Activated naive CD8-positive, alpha-beta T cell treated with anti-CD3 and anti-CD28 coated beads, Interleukin-2, amount 10 ng/mL, durations not matched to agents 7 days and 5 days (primary cell): ENCODE measurements around the gene DDR2. TPM values are rescaled to one million over a fixed set of nuclear protein-coding genes. Genes with fewer than 3 reads are reported as not detected.

Source experiments
- ATAC-seq: fragments of 150-1000 bp; cut with Tn5 transposase; one replicate; pipeline ENCODE4 v1.10.0; 2021; ENCODE audit warnings: low read depth, moderate library complexity
- POLR2A ChIA-PET: fragments of 350-600 bp; sonication (Branson Sonifier 250); formaldehyde crosslinking; loops from one replicate; lab custom pipeline; 2021; ENCODE audit warnings: antibody characterized with exemption; lab: Charles Lee
- DNase-seq: peaks from one replicate; pipeline ENCODE4 v3.0.0; 2021
- H3K27ac Mint-ChIP-seq: one replicate; pipeline ENCODE4 v1.8.0; 2022; ENCODE audit warnings: mild to moderate bottlenecking, mixed read lengths
- H3K27me3 Mint-ChIP-seq: one replicate; pipeline ENCODE4 v1.8.0; 2022; ENCODE audit warnings: mild to moderate bottlenecking, moderate library complexity, mixed read lengths
- H3K36me3 Mint-ChIP-seq: one replicate; pipeline ENCODE4 v1.8.0; 2021; ENCODE audit warnings: mild to moderate bottlenecking, mixed read lengths
- H3K4me1 Mint-ChIP-seq: one replicate; pipeline ENCODE4 v1.8.0; 2021; ENCODE audit warnings: mixed read lengths
- H3K4me3 Mint-ChIP-seq: one replicate; pipeline ENCODE4 v1.8.0; 2022; ENCODE audit warnings: mild to moderate bottlenecking, moderate library complexity, mixed read lengths
- H3K9me3 Mint-ChIP-seq: one replicate; pipeline ENCODE4 v1.8.0; 2021; ENCODE audit warnings: mixed read lengths
- total RNA-seq, 2 experiments: library from RNA; stranded (reverse); gene quantifications; one replicate each; pipeline ENCODE4 v1.2.3, GENCODE V29; 2021

The DDR2 gene
- total RNA-seq, 2 experiments from 2014 or later: 0.14 to 0.34 TPM

DNA sequence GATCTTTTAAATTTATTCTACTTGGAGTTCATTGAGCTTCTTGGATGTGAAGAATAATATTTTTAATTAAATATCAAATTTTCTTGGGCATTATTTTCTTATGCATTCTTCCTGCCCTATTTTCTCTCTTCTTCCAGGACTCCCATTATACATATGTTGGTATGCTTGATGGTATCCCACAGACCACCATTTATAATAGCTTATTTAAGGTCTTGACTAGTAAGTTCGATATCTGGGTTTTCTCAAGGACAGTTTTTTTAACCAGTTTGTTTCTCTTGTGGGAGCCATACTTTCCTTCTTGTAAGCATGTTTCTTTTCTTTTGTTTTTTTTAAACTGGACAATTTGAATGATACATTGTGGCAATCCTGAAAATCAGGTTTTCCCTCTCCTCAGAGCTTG is 15.4 kb upstream of the DDR2 start:
- no peak overlapping the region for H3K27ac Mint-ChIP-seq
- H3K4me1 Mint-ChIP-seq: no peaks in the 10 kb centered on the region
- H3K9me3 Mint-ChIP-seq: peaks cover 5% of the 10 kb centered on the region
- POLR2A ChIA-PET: no interaction called here
- no peak overlapping the region for H3K4me3 Mint-ChIP-seq
- DNase-seq: no peak
- H3K27me3 Mint-ChIP-seq: peaks cover 4% of the 10 kb centered on the region
- no peak for ATAC-seq
- no peaks in the 10 kb centered on the region for H3K36me3 Mint-ChIP-seq

GRCh38 chr1:162617513-162617912 is 14.8 kb upstream of the DDR2 start:
- Mint-ChIP-seq H3K27ac (no peak overlapping the region), H3K27me3 (peaks cover 4% of the 10 kb centered on the region), H3K9me3 (peaks cover 5% of the 10 kb centered on the region), H3K4me1 (no peaks in the 10 kb centered on the region), H3K4me3 (no peak overlapping the region), H3K36me3 (no peaks in the 10 kb centered on the region)
- ATAC-seq (no peak), DNase-seq (no peak)
- POLR2A ChIA-PET: no interaction called here

- Mint-ChIP-seq H3K9me3 (peaks cover 5% of the 10 kb centered on the region), H3K36me3 (no peaks in the 10 kb centered on the region), H3K27me3 (peaks cover 4% of the 10 kb centered on the region), H3K4me1 (no peaks in the 10 kb centered on the region), H3K4me3 (no peak overlapping the region), H3K27ac (no peak overlapping the region)
- DNase-seq (no peak), ATAC-seq (no peak)
- POLR2A ChIA-PET: no interaction called here
Observed at GRCh38 chr1:162619076-162619475, 13.2 kb upstream of the DDR2 start.

DNA sequence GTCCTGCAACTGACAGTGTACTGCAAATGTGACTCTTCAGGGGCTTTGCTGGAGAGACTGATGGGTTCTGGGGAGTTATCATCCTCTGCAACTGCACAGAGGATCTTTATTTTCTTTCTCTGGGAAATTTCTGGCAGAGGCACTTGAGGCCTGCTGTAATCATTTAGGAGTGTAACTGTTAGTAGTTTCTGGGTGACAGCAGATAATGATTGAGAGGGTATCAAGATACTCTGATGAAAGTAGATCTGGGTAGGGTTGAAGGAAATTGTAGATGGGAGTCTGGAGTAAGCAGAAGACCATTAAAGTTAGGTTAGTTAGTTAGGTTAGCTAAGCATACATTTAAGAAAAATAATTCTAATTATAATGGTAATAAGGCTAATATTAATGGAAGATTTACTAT is 11.0 kb upstream of the DDR2 start:
- no peaks in the 10 kb centered on the region for H3K36me3 Mint-ChIP-seq
- H3K27me3 Mint-ChIP-seq: peaks cover 4% of the 10 kb centered on the region
- DNase-seq (no peak), ATAC-seq (no peak)
- peaks cover 5% of the 10 kb centered on the region for H3K9me3 Mint-ChIP-seq
- H3K4me3 Mint-ChIP-seq: no peak overlapping the region
- no peak overlapping the region for H3K27ac Mint-ChIP-seq
- POLR2A ChIA-PET: no interaction called here
- no peaks in the 10 kb centered on the region for H3K4me1 Mint-ChIP-seq

DNA sequence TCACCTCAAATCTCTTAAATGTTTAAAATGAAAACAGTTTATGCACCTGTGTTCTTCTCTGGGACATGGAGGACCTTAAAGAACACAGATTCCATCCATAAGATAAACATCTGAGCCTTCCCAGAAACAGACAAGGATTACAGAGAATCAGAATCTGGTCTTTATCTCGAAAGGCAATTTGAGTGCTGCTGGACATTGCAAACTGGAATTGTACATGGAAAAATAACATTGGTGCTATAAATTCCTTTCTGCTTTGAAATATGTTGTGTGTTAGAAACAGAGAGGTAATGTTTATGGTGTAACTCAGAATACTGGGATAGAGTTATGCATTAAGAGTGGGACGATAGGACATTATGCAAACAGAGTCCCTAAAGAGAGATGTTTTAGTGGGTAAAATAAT is 6.6 kb upstream of the DDR2 start:
- H3K4me3 Mint-ChIP-seq: no peak overlapping the region
- no peaks in the 10 kb centered on the region for H3K36me3 Mint-ChIP-seq
- H3K27ac Mint-ChIP-seq: no peak overlapping the region
- DNase-seq (no peak), ATAC-seq (no peak)
- H3K4me1 Mint-ChIP-seq: no peaks in the 10 kb centered on the region
- POLR2A ChIA-PET: no interaction called here
- no peaks in the 10 kb centered on the region for H3K27me3 Mint-ChIP-seq
- H3K9me3 Mint-ChIP-seq: no peaks in the 10 kb centered on the region

DNA sequence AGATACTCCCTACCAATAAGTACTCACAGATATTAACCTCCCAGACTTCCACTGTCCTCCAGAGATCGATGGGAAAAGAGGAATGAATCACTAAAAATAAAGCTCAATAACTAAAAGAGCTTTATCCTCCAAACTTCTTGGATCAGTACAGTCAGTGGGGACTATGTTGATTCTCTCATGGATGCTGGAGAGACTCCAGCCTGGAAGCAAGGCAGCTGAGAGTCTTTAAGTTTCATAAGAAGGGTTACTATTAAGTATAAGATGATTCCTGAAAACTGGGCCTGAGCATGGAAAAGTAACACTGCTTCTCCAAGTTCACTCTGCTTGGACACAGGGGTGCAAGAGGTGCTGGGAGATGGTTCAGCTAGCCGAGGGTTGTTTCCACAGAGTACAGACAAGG is 6.2 kb upstream of the DDR2 start:
- Mint-ChIP-seq H3K9me3 (no peaks in the 10 kb centered on the region), H3K27ac (no peak overlapping the region), H3K36me3 (no peaks in the 10 kb centered on the region), H3K27me3 (no peaks in the 10 kb centered on the region), H3K4me3 (no peak overlapping the region), H3K4me1 (no peaks in the 10 kb centered on the region)
- ATAC-seq (no peak), DNase-seq (no peak)
- POLR2A ChIA-PET: no interaction called here

DNA sequence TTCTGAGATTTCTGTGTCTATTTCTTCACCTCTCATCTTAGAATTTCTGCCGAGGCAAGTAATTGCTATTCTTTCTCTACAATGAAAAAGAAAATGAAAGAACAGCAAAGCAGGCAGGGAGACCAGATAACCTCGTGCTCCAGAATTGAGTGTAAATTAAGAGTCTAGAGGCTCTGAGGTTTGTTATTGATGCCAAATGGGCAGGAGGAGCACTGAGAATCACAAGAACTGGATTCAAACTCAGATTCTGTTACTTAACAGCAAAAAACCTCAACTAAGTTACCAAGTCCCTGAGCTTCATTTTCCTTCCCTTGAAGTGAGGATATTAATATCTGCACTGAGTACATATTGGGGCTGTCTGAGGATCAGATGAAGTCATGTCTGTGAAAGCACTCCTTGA is 5.5 kb upstream of the DDR2 start:
- ATAC-seq (no peak), DNase-seq (no peak)
- Mint-ChIP-seq H3K4me1 (no peaks in the 10 kb centered on the region), H3K4me3 (no peak overlapping the region), H3K27me3 (no peaks in the 10 kb centered on the region), H3K27ac (no peak overlapping the region), H3K36me3 (no peaks in the 10 kb centered on the region), H3K9me3 (no peaks in the 10 kb centered on the region)
- POLR2A ChIA-PET: no interaction called here

GRCh38 chr1:162627662-162628296 is 4.5 kb upstream of the DDR2 start:
- H3K27ac Mint-ChIP-seq: no peak overlapping the region
- POLR2A ChIA-PET: no interaction called here
- no peaks in the 10 kb centered on the region for H3K27me3 Mint-ChIP-seq
- DNase-seq (no peak), ATAC-seq (no peak)
- no peaks in the 10 kb centered on the region for H3K36me3 Mint-ChIP-seq
- no peaks in the 10 kb centered on the region for H3K9me3 Mint-ChIP-seq
- no peak overlapping the region for H3K4me3 Mint-ChIP-seq
- no peaks in the 10 kb centered on the region for H3K4me1 Mint-ChIP-seq

DNA sequence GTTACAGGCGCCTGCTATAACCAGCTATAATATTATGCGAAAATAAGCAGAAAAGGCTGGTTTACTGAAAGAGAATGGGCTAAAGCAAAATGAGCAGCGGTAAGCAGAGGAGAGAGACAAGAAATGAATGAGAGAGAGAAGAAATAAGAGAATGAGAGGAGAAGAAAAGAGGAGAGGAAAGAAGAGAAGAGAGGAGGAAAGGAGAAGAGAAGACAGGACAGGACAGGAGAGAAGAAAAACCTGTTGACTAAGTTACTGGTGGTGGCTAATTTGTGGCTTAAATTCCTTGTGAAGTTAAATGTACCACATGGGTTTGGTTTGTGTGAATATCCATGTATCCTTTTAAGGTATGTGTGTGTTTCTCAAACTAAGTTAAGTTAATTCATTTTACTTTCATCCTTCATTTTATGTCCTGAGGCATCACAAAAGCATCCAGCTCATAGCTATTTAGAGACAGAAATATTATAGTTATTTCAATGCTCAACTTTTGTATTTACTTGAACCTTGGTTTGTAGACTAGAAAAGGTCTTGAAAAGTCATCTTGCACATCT is 3.1 kb upstream of the DDR2 start:
- Mint-ChIP-seq H3K4me1 (no peaks in the 10 kb centered on the region), H3K27me3 (no peaks in the 10 kb centered on the region), H3K4me3 (no peak overlapping the region), H3K9me3 (no peaks in the 10 kb centered on the region), H3K27ac (no peak overlapping the region), H3K36me3 (no peaks in the 10 kb centered on the region)
- ATAC-seq: no peak
- POLR2A ChIA-PET: no interaction called here
- no peak for DNase-seq

GRCh38 chr1:162629651-162630050 is 2.6 kb upstream of the DDR2 start:
- Mint-ChIP-seq H3K9me3 (no peaks in the 10 kb centered on the region), H3K4me1 (no peaks in the 10 kb centered on the region), H3K4me3 (no peak overlapping the region), H3K27me3 (no peaks in the 10 kb centered on the region), H3K27ac (no peak overlapping the region), H3K36me3 (no peaks in the 10 kb centered on the region)
- ATAC-seq: no peak
- DNase-seq: no peak
- POLR2A ChIA-PET: no interaction called here

DNA sequence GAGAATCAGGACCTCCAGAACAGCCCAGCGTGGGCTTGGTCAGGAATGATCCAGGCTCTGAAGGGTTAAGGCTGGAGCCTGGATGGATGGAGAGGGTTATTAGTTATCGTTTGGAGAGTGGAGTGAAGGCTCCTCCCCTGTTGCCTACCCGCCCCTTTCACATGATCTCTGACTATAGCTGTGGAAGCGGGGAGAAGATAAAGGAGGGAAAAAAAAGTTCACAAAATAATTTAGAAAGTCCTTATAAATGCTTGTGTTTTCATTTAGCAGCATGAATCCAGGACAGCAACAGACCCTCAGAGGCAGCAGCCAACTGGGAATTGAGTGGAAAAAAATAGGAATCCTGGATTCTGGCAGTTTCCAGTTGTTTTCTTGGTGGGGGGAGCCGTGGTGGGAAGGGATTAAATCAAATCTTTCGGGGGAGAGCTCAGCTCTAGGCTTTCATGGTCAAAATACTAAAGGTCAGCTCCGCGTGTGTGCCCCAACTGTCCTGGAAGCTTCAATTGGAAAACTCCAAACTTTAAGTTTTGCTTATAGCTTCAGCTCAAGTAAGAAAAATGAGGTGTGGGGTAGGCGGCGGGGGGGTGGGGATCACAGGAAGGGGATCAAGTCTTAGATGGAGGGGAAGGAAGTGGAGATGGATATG is 595 bp upstream of the DDR2 start:
- Mint-ChIP-seq H3K27ac (no peak overlapping the region), H3K4me1 (no peaks in the 10 kb centered on the region), H3K27me3 (no peaks in the 10 kb centered on the region), H3K4me3 (no peak overlapping the region), H3K9me3 (no peaks in the 10 kb centered on the region), H3K36me3 (no peaks in the 10 kb centered on the region)
- DNase-seq: no peak
- no peak for ATAC-seq
- POLR2A ChIA-PET: no interaction called here

DNA sequence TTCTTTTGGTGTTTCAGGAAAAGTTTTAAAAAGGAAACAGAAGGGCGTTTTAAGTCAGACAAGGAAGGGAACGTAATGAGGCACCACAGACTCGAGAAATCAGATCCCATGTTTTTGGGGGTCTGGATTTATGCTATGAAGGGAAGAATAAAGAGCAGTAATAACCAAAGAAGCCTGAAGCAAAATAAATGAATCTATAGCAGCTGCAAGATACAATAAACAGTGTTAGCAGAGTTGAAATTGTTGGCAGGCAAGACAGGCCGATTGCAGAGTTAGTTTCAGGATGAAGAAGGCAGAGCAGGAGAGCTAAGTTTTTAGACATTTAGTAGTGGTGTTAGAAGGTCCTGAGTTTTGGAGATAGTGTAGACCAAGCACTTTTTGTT is 425 bp downstream of the DDR2 start:
- H3K27me3 Mint-ChIP-seq: no peaks in the 10 kb centered on the region
- H3K9me3 Mint-ChIP-seq: no peaks in the 10 kb centered on the region
- no peak for DNase-seq
- peak overlapping the region; percentile 18 for H3K27ac Mint-ChIP-seq
- H3K4me1 Mint-ChIP-seq: no peaks in the 10 kb centered on the region
- no peak for ATAC-seq
- no peaks in the 10 kb centered on the region for H3K36me3 Mint-ChIP-seq
- no peak overlapping the region for H3K4me3 Mint-ChIP-seq
- POLR2A ChIA-PET: no interaction called here

DNA sequence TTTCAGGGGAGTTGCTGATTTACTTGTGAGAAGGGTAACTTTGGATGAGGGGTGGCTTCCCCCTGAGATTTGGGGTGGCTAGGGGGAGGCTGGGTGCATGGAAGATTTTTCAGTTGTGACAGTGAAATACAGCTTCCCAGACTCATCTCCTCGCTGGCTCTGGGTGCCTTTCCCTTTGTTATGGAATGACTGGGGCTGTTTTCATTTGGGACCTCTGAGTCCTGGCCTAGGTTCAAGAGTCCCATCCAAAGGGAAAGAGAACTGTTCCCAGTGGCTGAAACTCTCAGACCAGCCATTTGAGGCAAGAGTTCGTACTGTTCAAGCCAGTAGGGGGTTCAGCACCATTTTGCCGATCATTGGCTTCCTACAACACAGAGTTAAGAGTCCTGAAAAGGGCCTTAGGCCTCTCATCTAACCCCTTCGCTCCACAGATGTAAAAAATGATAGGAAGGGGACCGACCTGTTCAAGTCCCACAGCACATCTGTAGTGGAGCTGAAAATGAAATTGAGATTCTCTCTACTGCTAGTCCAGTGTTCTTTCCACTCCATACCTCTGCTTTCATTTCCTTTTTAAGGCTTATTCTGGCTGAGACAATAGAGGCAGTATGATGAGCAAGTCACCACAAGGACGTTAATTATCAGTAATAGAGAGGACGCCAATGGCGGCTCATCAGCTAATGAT is 958 bp downstream of the DDR2 start:
- Mint-ChIP-seq H3K9me3 (no peaks in the 10 kb centered on the region), H3K4me3 (no peak overlapping the region), H3K4me1 (no peaks in the 10 kb centered on the region), H3K36me3 (no peaks in the 10 kb centered on the region), H3K27ac (peak overlapping the region; percentile 18), H3K27me3 (no peaks in the 10 kb centered on the region)
- POLR2A ChIA-PET: no interaction called here
- DNase-seq (no peak), ATAC-seq (no peak)

- Mint-ChIP-seq H3K27me3 (peaks cover 3% of the 10 kb centered on the region), H3K36me3 (no peaks in the 10 kb centered on the region)
- POLR2A ChIA-PET: no interaction called here
Observed at GRCh38 chr1:162635418-162635817, 3.2 kb downstream of the DDR2 start.

More at GRCh38 chr1:162635418-162635817, 3.2 kb downstream of the DDR2 start:
- no peaks in the 10 kb centered on the region for H3K4me1 Mint-ChIP-seq
- ATAC-seq (no peak), DNase-seq (no peak)
- H3K9me3 Mint-ChIP-seq: no peaks in the 10 kb centered on the region
- no peak overlapping the region for H3K4me3 Mint-ChIP-seq
- peak overlapping the region; percentile 6 for H3K27ac Mint-ChIP-seq
